DMS79 (cell line): ENCODE data around the gene HDAC4.
"Not testable (repeated sequence)": the region's sequence is repeated elsewhere in the genome, so short reads cannot be mapped to it uniquely, and the experiment has no call there.

Source experiments
- DNase-seq: peaks from one replicate; lab custom pipeline; 2025; lab: John Stamatoyannopoulos, UW

HDAC4 gene

GRCh38 chr2:239042551-239043320, 358.1 kb downstream of the HDAC4 start:
- DNase-seq: no peak

GRCh38 chr2:239042046-239042445, 358.8 kb downstream of the HDAC4 start:
- DNase-seq: no peak

DNA sequence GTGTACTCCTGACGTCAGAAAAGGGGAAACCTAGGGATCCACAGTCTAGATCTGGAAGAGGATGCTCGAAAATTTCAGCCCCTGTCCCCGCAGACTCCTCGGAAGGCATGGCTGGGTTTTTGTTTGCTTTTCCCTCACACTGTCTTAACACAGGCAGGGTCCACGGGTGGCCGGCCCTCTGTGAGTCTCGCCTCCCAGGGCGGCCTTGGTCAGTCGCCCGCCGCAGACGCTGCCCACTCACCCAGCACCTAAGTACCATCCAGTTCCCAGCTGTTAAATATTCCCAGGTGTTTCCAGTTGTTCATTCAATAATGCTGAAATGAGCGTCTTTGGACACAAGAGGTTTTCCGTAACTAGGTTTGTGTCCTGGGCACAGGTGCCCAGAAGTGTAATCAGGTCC, 359.8 kb downstream of the HDAC4 start:
- DNase-seq: no peak

DNA sequence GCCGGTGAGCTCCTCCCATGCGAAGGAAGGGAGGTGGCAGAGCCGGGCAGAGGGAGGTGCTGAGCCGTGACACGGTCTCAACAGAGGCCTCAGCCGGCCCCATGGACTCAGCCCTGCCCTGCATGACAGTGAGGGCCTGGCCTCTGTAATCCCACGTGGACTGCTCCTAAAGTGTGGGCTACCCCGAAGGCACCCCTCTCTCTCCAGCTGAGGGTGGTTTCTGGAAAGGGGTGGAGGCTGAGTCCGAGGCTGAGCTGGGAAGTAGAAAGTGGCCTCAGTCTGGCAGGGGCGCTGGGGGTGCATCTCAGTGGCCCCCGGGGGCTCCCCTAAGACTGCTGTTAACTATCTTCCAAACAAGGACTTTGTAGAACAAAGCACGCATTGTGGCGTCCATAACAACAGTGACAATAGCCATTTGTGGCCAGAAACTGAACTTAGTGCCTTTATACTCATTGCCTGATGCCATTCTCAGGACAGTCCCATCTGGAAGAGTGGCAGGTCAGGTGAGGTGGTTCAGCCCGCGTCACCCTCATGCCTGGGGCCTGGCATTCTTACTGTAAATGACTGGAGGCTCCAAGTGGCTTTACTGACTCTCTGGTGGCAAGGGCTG, 360.6 kb downstream of the HDAC4 start:
- no peak for DNase-seq

- DNase-seq: no peak
Observed at GRCh38 chr2:239039479-239039861, 361.4 kb downstream of the HDAC4 start.

DNA sequence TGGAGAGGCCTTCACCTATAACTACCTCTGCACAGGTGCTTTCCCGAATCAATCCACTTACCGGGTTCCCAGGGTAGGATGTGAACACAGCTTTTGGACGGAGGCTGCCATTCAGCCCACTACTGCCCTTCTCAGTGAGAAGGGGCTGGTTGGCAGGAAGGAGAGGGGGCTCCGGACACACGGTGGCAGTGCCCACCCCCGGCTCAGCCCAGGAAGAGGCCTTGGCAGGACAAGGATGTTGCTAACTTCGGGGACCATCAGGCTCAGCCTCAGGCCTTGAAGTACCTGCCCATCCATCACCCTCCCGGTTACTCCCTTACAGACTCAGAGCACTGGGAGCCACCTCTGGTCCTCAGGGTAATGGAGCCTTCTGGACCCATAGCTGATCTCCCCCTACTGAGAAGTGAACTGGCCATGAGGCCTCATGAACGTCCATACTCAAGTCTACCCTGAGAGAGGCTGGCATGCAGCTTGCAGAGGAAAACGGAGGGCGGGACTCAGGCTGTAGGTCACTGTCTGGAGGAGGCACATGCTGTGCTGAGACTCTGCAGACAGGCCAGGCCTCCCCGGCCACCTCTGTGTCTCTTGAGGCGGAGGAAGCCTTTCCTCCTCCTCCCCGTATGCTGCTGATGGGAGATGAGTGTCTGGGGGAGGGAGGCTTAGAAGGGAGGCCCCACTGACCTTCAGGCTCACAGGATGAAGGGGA, 361.9 kb downstream of the HDAC4 start:
- DNase-seq: no peak

GRCh38 chr2:239038284-239038683, 362.5 kb downstream of the HDAC4 start:
- not testable (repeated sequence) for DNase-seq

- no peak for DNase-seq
Observed at GRCh38 chr2:239037559-239037910, 363.3 kb downstream of the HDAC4 start.

- no peak for DNase-seq
Observed at GRCh38 chr2:239036819-239037558, 363.8 kb downstream of the HDAC4 start.

DNA sequence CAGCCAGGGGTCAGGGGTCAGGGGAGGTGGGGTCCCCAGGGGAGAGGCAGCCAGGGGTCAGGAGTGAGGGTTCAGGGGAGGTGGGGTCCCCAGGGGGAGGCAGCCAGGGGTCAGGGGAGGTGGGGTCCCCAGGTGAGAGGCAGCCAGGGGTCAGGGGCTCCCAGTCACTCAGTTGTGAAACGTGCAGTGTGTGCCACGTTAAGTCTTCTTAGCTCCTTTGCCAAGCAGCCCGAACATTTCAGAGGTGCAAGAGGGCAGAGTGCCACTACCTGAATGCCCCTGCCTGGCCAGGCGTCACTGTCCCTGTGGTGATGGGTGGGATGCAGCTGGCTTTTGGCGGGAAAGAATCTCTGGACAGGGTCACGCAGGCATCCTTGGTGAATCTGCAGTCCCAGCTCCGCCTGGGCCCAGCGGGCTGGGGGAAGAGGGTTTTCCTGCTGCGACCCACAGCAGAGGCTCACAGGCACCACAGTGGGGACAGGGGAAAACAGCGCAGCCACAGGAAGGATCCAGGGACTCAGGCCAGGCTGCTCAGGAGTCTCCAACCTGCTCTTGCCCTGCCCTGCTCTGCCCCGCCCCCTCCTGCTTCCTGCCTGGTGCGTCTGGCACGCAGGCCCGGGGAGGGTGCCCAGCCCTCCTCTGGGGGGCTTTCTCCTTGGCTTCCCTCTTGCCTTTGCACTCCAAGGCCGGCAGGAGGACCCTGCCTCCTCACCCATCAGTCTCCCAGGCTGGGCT, 364.7 kb downstream of the HDAC4 start:
- DNase-seq: no peak

DNA sequence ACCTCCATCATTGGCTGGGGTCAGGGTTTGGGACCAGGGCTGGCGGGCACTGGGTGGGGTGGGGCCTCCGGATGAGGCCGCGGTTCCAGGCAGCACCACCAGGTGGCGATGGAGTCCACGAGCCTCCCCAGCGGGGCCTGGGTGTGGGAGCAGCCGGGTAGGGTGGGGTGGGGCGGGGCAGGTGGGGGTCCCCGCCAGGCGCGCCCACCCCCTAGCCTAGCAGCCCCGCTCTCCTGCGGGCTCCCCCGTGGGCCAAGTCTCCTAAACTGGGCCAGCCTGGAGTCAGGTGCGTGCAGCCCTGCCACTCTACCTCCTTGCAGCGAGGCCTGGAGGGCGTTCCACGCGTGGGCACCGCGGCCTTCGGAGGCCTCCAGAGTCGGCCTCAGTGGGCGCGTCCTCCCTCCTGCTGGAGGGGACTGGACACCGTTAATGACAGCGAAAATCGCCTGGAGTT, 365.4 kb downstream of the HDAC4 start:
- no peak for DNase-seq

DNA sequence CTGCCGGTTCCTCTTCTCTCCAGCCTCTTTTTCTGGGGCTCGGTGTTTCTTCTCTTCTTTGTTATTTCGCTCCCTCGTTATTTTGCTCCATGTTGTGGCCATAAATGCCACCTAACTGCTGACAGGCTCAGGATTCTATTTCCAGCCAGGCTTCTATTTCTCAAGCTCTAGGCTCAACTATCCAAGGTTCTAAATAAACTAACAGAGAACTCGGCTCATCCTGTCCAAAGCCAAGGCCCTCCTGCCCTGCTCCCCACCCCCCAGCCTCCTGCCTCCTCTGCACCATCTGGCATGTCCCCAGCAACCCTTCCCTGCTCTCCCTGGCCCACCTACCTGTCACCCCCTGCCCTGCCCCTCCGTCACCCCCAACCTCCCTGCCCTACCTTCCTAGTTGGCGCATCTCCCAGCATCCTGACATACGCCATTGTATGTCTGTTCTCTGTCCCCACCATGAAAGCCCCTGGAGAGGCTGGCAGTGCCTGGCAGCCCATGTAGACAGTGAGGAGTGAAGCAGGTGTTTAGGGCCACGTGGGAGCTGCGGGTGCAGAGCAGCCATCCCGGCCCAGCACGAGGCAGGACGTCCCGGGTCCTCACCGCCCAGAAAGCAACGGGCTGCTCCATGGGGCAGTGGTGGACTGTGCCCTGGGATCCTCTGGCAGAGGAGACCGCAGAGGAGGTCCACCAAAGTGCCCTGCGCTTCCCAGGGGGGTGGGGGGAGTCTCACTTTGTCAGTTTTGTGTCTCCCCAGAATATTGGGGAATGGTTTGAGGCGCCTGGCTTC, 366.1 kb downstream of the HDAC4 start:
- DNase-seq: no peak

DNA sequence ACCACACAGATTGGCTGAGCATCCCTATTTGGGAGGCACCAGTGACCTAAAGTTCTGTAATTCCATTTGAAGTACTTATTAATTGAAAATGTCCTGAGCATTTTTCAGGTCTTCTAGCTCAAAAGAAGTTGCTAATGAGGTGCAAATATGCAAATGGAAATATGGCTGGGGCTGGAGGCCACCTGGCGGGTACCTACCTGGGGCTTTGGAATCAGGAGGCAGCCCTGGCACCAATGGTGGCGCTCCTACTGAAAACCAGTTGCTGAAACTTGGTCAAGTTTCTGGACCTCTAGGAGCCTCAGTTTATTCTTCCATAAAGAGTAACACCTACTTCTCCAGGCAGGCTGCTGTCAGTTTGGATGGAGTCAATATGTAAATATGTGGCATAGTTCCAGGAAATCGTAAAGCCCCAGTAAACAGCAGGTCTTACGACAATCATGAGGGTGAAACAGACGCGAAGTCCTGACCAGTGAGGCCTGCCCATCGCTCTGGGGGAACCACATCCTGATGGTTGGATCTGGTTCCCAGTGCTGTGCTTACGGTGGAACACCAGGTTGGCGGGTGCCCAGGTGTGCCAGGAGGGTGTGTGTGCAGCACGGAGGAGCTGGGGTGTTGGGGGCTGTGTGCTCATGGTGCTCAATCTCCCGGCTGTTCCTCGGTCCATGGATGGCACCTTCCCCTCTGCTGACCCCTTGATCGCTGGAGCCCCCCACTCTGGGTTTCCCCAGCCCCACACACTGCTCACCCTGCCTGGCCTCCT, 366.8 kb downstream of the HDAC4 start:
- no peak for DNase-seq

DNA sequence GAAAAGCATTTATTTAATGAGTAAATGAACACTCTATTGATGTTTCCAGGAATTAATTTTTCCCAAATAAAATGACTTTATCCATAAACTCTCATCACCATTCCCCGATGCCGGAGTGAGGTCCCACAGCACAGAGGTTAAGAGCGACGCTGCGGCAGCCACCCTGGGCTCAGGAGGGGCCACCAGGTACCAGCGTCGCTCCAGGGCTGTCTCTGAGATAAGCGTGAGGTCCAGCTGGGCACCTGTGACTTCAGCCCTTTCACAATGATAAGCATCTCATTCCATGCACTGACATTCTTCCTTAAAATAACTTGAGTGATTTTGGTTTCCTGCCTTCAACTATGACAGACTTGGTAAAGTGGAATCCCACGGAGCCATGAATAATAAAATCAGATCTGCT, 370.9 kb downstream of the HDAC4 start:
- no peak for DNase-seq

DNA sequence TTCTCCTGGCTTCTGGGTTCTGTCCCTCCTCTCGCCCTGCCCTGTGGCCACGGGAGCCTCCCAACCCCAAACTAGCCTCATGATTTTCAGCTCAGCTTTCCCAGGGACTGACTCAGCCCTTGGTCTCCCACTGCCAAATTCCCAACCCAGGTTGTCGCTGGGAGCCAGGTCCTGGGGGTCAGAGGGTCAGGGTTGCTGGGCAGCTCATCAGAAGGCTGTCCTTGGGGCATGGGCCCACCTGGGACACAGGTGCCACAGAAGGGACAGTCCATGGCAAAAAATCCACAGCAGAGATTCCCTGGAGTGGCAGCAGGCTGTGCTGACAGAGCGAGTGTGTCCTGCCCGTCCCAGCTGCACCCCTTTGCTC, 372.6 kb downstream of the HDAC4 start:
- DNase-seq: no peak

DNA sequence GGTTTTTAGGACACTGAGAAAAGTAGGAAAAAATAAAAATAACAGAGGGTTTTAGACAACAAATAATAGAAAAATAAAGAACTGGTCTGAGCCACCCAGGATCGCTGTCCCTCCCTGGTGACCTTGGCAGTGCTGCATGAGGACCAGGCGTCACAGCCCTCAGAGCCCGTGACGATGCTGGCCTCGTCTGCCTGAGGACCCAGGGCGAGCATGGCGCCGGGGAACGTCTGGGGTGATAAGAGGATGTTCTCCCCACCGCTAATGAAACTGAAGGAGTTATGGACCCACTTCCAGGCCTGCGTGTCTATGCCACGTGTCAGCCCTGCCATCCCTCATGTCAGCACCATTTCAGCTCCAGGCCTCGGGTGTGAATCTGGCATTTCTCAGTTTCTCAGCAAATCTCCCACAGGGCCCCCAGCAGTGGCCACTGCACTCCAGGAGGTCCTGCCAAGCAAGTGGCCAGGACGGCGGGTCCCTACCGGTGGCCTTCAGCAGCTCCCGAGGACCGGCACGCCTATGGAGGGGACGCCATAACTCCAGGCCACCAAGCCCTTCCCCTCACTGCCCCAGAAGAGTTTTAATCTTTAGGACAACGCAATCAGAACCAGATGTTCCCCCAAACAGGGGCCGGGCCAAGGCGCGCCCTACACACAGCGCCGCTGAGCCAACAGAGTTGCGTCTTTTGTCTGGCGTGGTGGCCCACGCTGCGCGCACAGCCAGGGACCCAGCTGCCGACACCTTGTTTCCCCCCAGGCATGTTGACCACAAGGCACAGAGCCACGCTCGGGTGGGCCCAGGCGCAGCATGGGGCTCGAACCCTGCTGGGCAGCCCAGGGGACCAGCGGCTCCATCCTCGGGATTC, 373.2 kb downstream of the HDAC4 start:
- no peak for DNase-seq

GRCh38 chr2:239026711-239027361, 374.0 kb downstream of the HDAC4 start:
- no peak for DNase-seq

DNA sequence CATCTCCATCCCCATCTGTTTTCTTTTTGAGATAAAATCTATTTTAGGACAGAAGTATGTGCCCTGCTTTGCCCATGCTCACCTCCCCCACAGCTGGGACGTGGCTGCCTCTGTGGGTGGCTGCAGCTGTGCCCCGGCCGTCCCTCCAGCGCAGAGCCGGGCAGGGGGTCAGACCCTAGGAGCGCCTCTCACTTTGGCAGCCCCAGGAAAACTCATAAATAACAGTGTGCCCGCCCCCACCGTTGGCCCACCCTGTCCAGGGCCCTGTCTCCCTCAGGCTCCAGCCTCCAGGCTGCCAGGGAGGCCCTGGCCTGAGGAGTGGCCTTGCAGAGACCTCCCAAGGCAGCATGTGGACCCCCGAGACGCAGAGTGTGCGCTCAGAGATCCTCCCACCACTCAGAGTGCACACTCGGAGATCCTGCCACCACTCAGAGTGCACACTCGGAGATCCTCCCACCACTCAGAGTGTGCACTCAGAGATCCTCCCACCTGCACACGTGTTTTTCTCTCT, 374.8 kb downstream of the HDAC4 start:
- no peak for DNase-seq
